SK-N-SH treated with all-trans-retinoic acid at 6 μM for 48 hours (cell line): Measurements from ENCODE around the gene ASTN2.

Experiments
- ATAC-seq: fragments of 200-7000 bp; cut with Tn5 transposase; 3 replicates; pipeline ENCODE4 v1.9.1; 2020; ENCODE audit warnings: mild to moderate bottlenecking, moderate library complexity
- ARNTL ChIP-seq: fragments of 450-650 bp; formaldehyde crosslinking; IDR thresholded peaks from 2 replicates; pipeline ENCODE4 v1.5.0; 2020; ENCODE audit warnings: low read depth, mild to moderate bottlenecking, moderate library complexity, borderline replicate concordance
- BACH2 ChIP-seq: fragments of 250-450 bp; sonication (Bioruptor Pico); IDR thresholded peaks from 2 replicates; pipeline ENCODE4 v1.9.0; 2021; ENCODE audit warnings: mild to moderate bottlenecking, borderline replicate concordance
- CSDC2 ChIP-seq: fragments of 250-450 bp; sonication (Bioruptor Pico); IDR thresholded peaks from 2 replicates; pipeline ENCODE4 v1.5.0; 2020; ENCODE audit warnings: mild to moderate bottlenecking, moderate library complexity
- GLIS3 ChIP-seq: fragments of 250-450 bp; sonication (Bioruptor Pico); IDR thresholded peaks from 2 replicates; pipeline ENCODE4 v1.5.0; 2020; ENCODE audit warnings: mild to moderate bottlenecking, moderate library complexity
- ISL1 ChIP-seq: fragments of 250-450 bp; sonication (Bioruptor Pico); IDR thresholded peaks from 2 replicates; pipeline ENCODE4 v2.1.2; 2022; ENCODE audit warnings: mild to moderate bottlenecking, moderate library complexity
- PATZ1 ChIP-seq: fragments of 250-450 bp; sonication (Bioruptor Pico); IDR thresholded peaks from 2 replicates; pipeline ENCODE4 v1.8.0; 2020; ENCODE audit warnings: mild to moderate bottlenecking, moderate library complexity, borderline replicate concordance
- POU6F1 ChIP-seq: fragments of 250-450 bp; sonication (Bioruptor Pico); IDR thresholded peaks from 2 replicates; pipeline ENCODE4 v1.8.0; 2021; ENCODE audit warnings: low read depth, mild to moderate bottlenecking, moderate library complexity, borderline replicate concordance
- PPARA ChIP-seq: fragments of 250-450 bp; sonication (Bioruptor Pico); IDR thresholded peaks from 2 replicates; pipeline ENCODE4 v1.5.0; 2020; ENCODE audit warnings: mild to moderate bottlenecking, borderline replicate concordance
- RARB ChIP-seq: fragments of 250-450 bp; sonication (Bioruptor Pico); IDR thresholded peaks from 2 replicates; pipeline ENCODE4 v1.8.0; 2021; ENCODE audit warnings: mild to moderate bottlenecking, moderate library complexity
- SNAI2 ChIP-seq: fragments of 250-450 bp; sonication (Bioruptor Pico); IDR thresholded peaks from 2 replicates; pipeline ENCODE4 v1.5.0; 2020; ENCODE audit warnings: mild to moderate bottlenecking, moderate library complexity
- TCF4 ChIP-seq: fragments of 250-450 bp; sonication (Bioruptor Pico); IDR thresholded peaks from 2 replicates; pipeline ENCODE4 v1.8.0; 2021; ENCODE audit warnings: mild to moderate bottlenecking, moderate library complexity, borderline replicate concordance
- TOX ChIP-seq: fragments of 250-450 bp; sonication (Bioruptor Pico); IDR thresholded peaks from 2 replicates; pipeline ENCODE4 v1.8.0; 2021; ENCODE audit warnings: mild to moderate bottlenecking, moderate library complexity, borderline replicate concordance
- ZC3H10 ChIP-seq: fragments of 250-450 bp; sonication (Bioruptor Pico); IDR thresholded peaks from 2 replicates; pipeline ENCODE4 v1.5.1; 2021; ENCODE audit warnings: mild to moderate bottlenecking, moderate library complexity
- ZFP3 ChIP-seq: fragments of 250-450 bp; sonication (Bioruptor Pico); IDR thresholded peaks from 2 replicates; pipeline ENCODE4 v1.5.0; 2020; ENCODE audit warnings: mild to moderate bottlenecking, moderate library complexity
- ZNF565 ChIP-seq: fragments of 450-650 bp; formaldehyde crosslinking; conservative IDR thresholded peaks from 2 replicates; pipeline ENCODE4 v1.5.0; 2020; ENCODE audit warnings: low read depth, mild to moderate bottlenecking, moderate library complexity
- ZNF70 ChIP-seq: fragments of 450-650 bp; formaldehyde crosslinking; IDR thresholded peaks from 2 replicates; pipeline ENCODE4 v1.5.0; 2020; ENCODE audit warnings: mild to moderate bottlenecking, moderate library complexity
- TF ChIP-seq, protein P1 (sequence below): fragments of 250-450 bp; sonication (Bioruptor Pico); IDR thresholded peaks from 2 replicates; pipeline ENCODE4 v1.5.0; 2020; ENCODE audit warnings: mild to moderate bottlenecking, moderate library complexity

The ASTN2 gene

DNA sequence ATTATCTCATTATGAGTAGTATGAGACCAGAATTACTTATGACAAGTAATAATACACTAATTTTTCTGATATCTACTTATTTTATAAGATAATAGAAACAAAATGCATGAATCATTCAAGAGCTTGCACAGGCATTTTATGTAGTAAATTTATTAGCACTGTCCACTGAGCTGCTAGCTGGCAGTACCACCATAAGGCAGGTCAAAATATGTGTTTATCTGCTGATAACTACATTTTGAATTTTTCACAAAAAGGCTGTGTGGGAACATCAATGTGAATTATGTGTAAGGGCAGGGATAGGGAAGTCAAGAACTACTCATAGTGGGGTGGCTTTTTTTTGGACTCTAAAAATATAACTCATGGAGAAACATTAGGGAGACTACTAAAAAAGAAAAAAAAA is 1011.7 kb downstream of the ASTN2 start:
- TF ChIP-seq ZC3H10 (CRISPR knock-in tag): no peak
- peak; percentile 37; the same call in 1 of the 2 replicates for TF ChIP-seq ISL1 (CRISPR knock-in tag)
- TF ChIP-seq TOX: no peak
- TF ChIP-seq RARB (CRISPR knock-in tag): no peak
- no peak for TF ChIP-seq PATZ1 (CRISPR knock-in tag)
- ATAC-seq: no peak

DNA sequence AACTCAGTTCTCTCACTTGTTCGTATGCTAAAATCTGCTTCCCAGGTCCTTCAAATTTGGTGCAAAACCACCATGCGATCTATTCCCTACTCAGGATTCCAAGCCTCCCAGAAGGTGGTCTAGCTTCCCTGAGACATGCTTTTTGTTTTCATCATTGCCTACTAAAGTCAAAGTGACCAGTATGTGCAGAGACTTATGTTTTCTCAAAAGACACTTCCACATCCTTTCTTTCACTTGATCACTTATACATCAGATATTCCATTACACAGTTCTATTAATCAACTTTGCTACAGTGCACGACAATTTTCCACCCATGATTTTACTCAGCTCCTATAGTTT is 1019.2 kb downstream of the ASTN2 start:
- no peak for TF ChIP-seq PPARA (CRISPR knock-in tag)
- ATAC-seq: no peak

DNA sequence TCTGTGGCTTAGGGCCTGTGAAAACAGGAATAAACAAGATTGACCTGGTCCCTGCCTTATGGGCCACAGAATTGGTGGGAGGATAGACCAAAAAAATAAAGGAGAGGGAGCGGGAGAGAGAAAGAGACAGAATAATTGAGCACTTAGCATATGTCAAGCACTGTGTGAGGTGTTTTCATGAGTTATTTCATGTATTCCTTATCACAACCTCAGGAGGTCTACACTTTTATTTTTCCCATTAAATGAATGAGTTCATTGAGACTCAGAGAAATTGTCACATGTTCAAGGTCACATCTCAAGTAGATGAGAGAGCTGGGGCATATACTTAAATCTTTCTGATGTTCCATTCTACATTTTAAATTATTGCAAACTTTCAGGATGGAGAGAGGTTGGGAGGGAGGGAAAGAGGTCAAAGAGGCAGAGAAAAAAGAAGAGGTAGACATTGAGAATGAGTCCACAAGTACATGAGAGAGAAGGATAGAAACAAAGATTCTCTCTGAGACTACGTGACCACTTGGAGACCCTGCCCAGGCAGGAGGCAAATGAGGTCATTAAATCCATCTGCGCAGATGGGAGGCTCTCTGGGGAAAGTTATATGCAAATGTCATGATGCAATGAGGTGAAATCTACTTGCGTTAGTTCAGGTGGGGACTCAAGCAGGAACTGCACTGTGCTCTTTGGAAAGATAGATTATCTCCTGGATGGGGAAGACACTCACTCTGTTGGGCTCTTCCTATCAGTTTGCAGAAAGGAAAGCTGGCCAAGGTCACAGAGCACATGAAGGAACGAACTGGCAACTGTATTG is 1019.8 kb downstream of the ASTN2 start:
- ATAC-seq: no peak
- TF ChIP-seq ZNF565 (CRISPR knock-in tag) (no peak), GLIS3 (CRISPR knock-in tag) (no peak), CSDC2 (CRISPR knock-in tag) (no peak), SNAI2 (CRISPR knock-in tag) (no peak), PPARA (CRISPR knock-in tag) (no peak), POU6F1 (CRISPR knock-in tag) (no peak), ARNTL (CRISPR knock-in tag) (no peak), BACH2 (CRISPR knock-in tag) (no peak), TCF4 (no peak)

DNA sequence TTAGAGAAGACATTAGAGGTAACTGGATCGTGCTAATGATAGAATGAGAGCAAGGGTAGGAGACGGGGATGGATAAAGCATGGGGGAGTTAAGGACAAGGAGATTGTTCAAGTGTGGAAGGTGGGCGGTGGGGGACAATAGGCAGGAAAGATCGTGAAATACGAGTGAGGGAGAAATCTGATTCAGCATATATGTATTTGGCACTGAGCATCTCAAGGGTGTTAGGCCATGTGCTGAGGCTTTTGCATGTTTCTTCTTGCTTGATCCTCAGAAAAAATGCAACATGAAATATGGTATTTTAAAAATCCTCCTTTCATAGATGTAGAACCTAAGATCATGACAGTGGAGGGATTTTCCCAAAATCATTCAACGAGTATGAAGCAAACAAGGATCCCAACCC is 1020.8 kb downstream of the ASTN2 start:
- no peak for ATAC-seq
- TF ChIP-seq PPARA (CRISPR knock-in tag) (no peak), TOX (no peak), ZNF70 (CRISPR knock-in tag) (no peak), GLIS3 (CRISPR knock-in tag) (no peak), ZFP3 (CRISPR knock-in tag) (no peak), TCF4 (no peak), ZNF565 (CRISPR knock-in tag) (no peak), CSDC2 (CRISPR knock-in tag) (no peak), ARNTL (CRISPR knock-in tag) (no peak)
- TF ChIP-seq, protein P1, sequence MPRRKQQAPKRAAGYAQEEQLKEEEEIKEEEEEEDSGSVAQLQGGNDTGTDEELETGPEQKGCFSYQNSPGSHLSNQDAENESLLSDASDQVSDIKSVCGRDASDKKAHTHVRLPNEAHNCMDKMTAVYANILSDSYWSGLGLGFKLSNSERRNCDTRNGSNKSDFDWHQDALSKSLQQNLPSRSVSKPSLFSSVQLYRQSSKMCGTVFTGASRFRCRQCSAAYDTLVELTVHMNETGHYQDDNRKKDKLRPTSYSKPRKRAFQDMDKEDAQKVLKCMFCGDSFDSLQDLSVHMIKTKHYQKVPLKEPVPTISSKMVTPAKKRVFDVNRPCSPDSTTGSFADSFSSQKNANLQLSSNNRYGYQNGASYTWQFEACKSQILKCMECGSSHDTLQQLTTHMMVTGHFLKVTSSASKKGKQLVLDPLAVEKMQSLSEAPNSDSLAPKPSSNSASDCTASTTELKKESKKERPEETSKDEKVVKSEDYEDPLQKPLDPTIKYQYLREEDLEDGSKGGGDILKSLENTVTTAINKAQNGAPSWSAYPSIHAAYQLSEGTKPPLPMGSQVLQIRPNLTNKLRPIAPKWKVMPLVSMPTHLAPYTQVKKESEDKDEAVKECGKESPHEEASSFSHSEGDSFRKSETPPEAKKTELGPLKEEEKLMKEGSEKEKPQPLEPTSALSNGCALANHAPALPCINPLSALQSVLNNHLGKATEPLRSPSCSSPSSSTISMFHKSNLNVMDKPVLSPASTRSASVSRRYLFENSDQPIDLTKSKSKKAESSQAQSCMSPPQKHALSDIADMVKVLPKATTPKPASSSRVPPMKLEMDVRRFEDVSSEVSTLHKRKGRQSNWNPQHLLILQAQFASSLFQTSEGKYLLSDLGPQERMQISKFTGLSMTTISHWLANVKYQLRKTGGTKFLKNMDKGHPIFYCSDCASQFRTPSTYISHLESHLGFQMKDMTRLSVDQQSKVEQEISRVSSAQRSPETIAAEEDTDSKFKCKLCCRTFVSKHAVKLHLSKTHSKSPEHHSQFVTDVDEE (CRISPR knock-in tag): no peak

GRCh38 chr9:116393198-116393597 is 1021.7 kb downstream of the ASTN2 start:
- no peak for ATAC-seq
- TF ChIP-seq BACH2 (CRISPR knock-in tag) (no peak), ZFP3 (CRISPR knock-in tag) (no peak), ARNTL (CRISPR knock-in tag) (no peak), RARB (CRISPR knock-in tag) (no peak), PATZ1 (CRISPR knock-in tag) (no peak), ISL1 (CRISPR knock-in tag) (no peak)
